ENCODE measurements around the gene CMIP.

CMIP gene

DNA sequence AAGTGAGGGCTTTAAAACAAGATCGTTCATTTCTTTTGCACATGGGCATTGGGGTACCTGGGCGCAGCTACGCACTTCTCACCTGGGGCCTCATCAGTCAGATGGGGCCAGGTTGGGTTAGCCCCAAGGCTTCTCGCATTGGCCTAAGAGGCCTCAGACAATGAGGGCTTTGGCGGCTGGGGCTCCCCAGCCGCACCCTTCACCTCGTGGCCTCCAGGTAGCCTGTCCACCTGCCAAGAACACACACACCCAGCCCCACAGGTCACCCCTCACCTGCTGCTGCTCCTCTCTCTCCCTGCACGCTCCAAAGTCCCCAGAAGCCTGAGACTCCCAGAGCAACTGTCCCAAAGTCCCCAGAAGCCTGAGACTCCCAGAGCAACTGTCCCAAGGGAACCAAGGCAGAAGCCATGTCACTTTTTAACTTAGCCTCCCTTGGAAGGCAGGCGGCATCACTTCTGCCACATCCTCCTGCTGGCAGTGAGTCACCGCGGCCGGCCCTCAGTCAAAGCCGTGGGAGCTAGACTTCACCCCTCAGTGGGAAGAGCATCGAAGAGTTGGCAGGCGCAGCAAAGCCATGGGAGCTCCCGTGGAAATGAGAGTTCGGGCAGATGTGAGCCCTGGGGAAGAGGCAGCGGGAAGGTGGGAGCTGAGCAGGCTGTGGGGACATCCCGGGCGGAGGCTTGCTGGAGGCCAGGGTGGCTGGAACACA lies 255.6 kb downstream of the CMIP start:
- H3K9me3 ChIP-seq (ENCODE audit: control insufficient read depth, insufficient read depth, low read length), result no peaks in the 10 kb centered on the region
- H3K4me3 ChIP-seq (ENCODE audit: low read depth, low read length), result no peak overlapping the region
- H3K27ac ChIP-seq (ENCODE audit: low read depth, low read length), result no peak overlapping the region
- no peaks in the 10 kb centered on the region for H3K27me3 ChIP-seq (ENCODE audit: control insufficient read depth, insufficient read depth, low read length)
- H3K36me3 ChIP-seq (ENCODE audit: control insufficient read depth, insufficient read depth, low read length), result peaks cover 33% of the 10 kb centered on the region
- no peak overlapping the region for H3K9ac ChIP-seq (ENCODE audit: low read depth, low read length)
- no peaks in the 10 kb centered on the region for H3K4me1 ChIP-seq (ENCODE audit: control insufficient read depth, insufficient read depth, low read length)

DNA sequence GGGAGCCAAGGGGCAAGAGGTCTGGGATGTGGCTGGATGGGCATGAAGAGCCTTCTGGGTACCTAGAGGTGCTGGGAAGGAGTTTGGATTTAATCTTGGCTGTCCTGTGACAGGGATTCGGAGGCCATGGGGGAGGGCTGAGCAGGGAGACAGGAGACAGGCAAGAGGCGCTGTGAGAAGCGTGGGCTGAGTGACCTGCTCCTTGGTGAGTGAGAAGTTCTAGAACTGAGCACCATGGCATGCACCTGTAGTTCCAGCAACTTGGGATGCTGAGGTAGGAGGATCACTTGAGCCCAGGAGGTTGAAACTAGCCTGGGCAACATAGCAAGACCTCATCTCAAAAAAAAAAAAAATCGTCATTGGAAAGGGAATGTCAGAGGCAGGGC lies 256.2 kb downstream of the CMIP start:
- Histone ChIP-seq H3K4me3 (ENCODE audit: low read depth, low read length) (no peak overlapping the region), H3K9me3 (ENCODE audit: control insufficient read depth, insufficient read depth, low read length) (no peaks in the 10 kb centered on the region), H3K36me3 (ENCODE audit: control insufficient read depth, insufficient read depth, low read length) (peaks cover 35% of the 10 kb centered on the region), H3K4me1 (ENCODE audit: control insufficient read depth, insufficient read depth, low read length) (no peaks in the 10 kb centered on the region), H3K27ac (ENCODE audit: low read depth, low read length) (no peak overlapping the region), H3K9ac (ENCODE audit: low read depth, low read length) (no peak overlapping the region), H3K27me3 (ENCODE audit: control insufficient read depth, insufficient read depth, low read length) (no peaks in the 10 kb centered on the region)

DNA sequence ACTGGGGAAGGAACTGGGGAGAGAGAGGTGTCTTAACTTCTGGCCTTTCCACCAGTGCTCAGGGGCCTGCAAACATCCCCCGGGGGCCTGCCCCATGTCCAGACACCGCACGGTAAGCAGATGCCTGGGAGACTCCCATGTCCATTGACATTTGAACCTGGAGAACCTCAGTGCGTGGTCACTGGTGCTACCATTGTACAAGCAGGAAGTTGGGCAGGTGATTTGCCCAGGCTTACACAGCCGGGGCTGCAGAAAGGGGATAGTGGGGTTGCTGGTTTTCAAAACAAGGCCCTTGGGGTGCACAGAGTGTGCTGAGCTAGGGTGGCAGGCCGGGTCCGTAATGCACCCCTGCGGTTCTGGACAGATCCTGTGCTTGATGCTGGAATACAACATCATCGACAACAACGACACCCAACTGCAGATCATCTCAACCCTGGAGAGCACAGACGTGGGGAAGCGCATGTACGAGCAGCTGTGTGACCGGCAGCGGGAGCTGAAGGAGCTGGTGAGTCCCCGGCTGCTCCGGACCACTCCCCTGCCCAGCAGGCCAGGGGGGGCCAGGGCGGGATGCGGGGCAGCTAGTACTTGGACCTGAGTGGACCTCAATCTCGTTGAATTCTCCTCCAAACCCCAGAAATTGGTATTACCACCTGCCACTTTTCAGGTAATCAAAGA lies 256.8 kb downstream of the CMIP start:
- Histone ChIP-seq H3K9ac (ENCODE audit: low read depth, low read length) (no peak overlapping the region), H3K9me3 (ENCODE audit: control insufficient read depth, insufficient read depth, low read length) (no peaks in the 10 kb centered on the region), H3K36me3 (ENCODE audit: control insufficient read depth, insufficient read depth, low read length) (peaks cover 38% of the 10 kb centered on the region), H3K4me1 (ENCODE audit: control insufficient read depth, insufficient read depth, low read length) (no peaks in the 10 kb centered on the region), H3K27me3 (ENCODE audit: control insufficient read depth, insufficient read depth, low read length) (no peaks in the 10 kb centered on the region), H3K27ac (ENCODE audit: low read depth, low read length) (no peak overlapping the region), H3K4me3 (ENCODE audit: low read depth, low read length) (no peak overlapping the region)

DNA sequence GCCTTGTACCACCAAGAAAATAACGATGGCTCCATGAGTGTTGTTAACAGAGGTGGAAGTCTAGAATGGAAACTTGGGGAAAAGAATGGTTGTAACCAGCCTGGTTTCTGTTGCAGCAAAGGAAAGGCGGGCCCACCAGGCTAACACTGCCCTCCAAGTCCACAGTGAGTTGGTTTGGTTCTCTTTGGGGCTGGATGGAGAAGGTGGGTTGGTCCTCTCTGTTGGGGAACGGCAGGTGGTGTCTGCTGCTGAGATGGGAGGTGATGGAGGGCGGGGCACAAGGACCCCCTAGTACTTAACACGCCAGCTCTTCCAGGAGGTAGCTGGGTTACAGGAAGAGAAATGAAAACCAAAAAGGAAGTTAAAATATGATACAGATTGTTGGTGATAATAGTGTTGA lies 257.9 kb downstream of the CMIP start:
- H3K27me3 ChIP-seq (ENCODE audit: control insufficient read depth, insufficient read depth, low read length), result no peaks in the 10 kb centered on the region
- H3K4me3 ChIP-seq (ENCODE audit: low read depth, low read length), result no peak overlapping the region
- no peak overlapping the region for H3K27ac ChIP-seq (ENCODE audit: low read depth, low read length)
- no peaks in the 10 kb centered on the region for H3K4me1 ChIP-seq (ENCODE audit: control insufficient read depth, insufficient read depth, low read length)
- no peak overlapping the region for H3K9ac ChIP-seq (ENCODE audit: low read depth, low read length)
- H3K9me3 ChIP-seq (ENCODE audit: control insufficient read depth, insufficient read depth, low read length), result no peaks in the 10 kb centered on the region
- H3K36me3 ChIP-seq (ENCODE audit: control insufficient read depth, insufficient read depth, low read length), result peaks cover 47% of the 10 kb centered on the region

DNA sequence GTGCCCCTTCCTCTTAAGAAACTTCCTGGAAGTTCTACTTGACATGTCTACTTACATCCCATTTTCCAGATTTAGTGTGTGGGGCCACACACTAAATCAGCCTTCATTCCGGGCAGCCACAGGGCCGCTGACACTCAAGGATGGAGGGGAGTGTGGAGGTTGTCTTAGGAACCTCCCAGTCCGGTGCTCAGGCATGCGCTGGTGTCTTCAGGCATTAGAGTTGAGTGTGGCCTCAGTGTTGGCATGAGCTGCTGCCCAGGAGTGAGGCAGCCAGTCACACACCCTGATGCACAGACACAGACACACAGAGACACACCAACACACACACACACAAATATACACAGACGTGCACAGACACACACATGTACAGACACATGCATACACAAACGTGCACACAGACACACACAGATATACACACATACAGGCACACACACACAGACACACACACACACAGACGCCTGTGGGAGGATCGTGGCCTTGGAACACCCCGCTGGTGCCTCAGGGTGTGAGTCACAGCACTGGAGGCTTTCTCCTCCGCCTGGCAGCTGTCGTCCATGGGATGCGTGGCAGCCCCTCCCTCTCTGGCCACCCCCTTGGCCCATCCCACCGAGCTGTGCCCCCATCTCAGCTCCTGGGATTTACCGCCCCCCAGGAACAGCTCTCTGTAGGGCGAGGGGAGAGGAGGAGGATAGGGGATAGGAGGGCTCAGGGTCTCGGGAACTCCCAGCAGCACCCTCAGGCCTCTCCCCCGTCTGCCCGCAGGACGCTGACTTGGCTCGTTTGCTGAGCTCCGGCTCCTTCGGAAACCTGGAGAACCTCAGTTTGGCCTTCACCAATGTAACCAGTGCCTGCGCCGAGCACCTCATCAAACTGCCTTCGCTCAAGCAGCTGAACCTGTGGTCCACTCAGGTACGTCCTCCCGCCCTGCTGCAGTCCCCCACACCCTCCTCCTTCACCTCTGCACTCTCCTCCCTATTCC lies 258.9 kb downstream of the CMIP start:
- Histone ChIP-seq H3K4me3 (ENCODE audit: low read depth, low read length) (no peak overlapping the region), H3K27me3 (ENCODE audit: control insufficient read depth, insufficient read depth, low read length) (no peaks in the 10 kb centered on the region), H3K27ac (ENCODE audit: low read depth, low read length) (no peak overlapping the region), H3K4me1 (ENCODE audit: control insufficient read depth, insufficient read depth, low read length) (no peaks in the 10 kb centered on the region), H3K9me3 (ENCODE audit: control insufficient read depth, insufficient read depth, low read length) (no peaks in the 10 kb centered on the region), H3K9ac (ENCODE audit: low read depth, low read length) (no peak overlapping the region), H3K36me3 (ENCODE audit: control insufficient read depth, insufficient read depth, low read length) (peaks cover 51% of the 10 kb centered on the region)

DNA sequence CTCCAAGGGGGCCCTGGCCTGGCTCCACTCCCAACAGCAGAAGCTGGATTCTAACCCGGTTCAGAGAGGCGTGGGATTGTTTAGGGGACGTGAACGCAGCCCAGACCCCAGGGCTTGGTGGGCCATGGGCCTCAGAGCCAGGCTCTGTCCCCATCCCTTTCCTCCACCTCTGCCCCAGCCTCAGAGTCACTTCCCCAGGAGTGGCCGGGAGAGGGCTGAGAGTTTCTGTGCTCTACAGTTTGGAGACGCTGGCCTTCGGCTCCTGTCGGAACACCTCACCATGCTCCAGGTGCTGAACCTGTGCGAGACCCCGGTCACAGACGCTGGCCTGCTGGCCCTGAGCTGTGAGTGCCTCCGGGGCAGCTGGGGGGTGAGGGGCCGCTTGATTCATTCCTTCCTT lies 260.7 kb downstream of the CMIP start:
- Histone ChIP-seq H3K36me3 (ENCODE audit: control insufficient read depth, insufficient read depth, low read length) (peaks cover 57% of the 10 kb centered on the region), H3K4me1 (ENCODE audit: control insufficient read depth, insufficient read depth, low read length) (peaks cover 3% of the 10 kb centered on the region), H3K4me3 (ENCODE audit: low read depth, low read length) (no peak overlapping the region)

DNA sequence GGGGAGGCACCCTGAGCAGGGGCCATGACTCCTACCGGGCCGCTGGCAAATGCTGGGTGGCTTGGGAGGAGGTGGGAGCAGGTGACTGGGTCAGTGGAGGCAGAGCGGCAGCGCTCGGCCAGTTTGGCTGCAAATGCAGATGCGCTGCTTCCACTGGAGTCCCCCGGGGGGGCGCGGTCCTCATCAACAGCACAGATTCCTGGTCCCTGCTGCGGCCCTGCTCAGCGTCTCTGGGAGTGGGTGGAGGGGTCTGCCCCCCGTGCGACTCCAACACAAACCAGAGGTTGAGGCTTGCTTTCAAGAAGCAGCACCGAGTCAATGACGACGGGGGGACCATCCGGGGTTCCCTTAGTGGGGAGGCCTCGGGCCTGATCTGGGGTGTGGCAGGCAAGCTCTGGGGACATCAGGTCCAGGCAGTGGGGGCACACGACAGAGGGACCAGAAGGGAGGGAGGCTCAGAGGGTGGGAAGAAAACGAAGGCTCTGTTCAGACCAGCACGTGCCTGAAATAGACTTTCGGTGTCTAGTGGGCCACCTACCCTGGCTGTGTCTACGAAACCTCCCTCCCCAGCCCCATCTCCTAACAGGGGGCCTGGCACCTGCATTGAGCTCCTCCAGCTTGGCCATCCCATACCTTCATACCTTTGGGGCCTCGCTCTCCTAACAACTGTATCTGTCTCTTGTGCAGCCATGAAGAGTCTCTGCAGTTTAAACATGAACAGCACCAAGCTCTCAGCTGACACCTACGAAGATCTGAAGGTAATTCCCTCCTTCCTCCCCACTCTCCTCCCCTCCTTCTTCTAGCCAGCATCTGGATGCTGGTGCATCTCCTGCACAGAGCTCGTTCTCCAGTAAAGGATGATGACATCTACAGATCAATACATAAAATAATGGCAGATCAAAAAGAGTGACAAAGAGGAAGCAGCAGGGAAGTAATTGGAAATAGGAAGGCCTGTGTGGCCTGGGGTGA lies 262.0 kb downstream of the CMIP start:
- Histone ChIP-seq H3K9me3 (ENCODE audit: control insufficient read depth, insufficient read depth, low read length) (no peaks in the 10 kb centered on the region), H3K4me3 (ENCODE audit: low read depth, low read length) (no peak overlapping the region), H3K4me1 (ENCODE audit: control insufficient read depth, insufficient read depth, low read length) (peaks cover 15% of the 10 kb centered on the region), H3K36me3 (ENCODE audit: control insufficient read depth, insufficient read depth, low read length) (peaks cover 51% of the 10 kb centered on the region), H3K9ac (ENCODE audit: low read depth, low read length) (no peak overlapping the region), H3K27me3 (ENCODE audit: control insufficient read depth, insufficient read depth, low read length) (no peaks in the 10 kb centered on the region), H3K27ac (ENCODE audit: low read depth, low read length) (no peak overlapping the region)

More for the DNA sequence above, 260.7 kb downstream of the CMIP start:
- Histone ChIP-seq H3K27me3 (ENCODE audit: control insufficient read depth, insufficient read depth, low read length) (no peaks in the 10 kb centered on the region), H3K9ac (ENCODE audit: low read depth, low read length) (no peak overlapping the region), H3K9me3 (ENCODE audit: control insufficient read depth, insufficient read depth, low read length) (no peaks in the 10 kb centered on the region), H3K27ac (ENCODE audit: low read depth, low read length) (no peak overlapping the region)

DNA sequence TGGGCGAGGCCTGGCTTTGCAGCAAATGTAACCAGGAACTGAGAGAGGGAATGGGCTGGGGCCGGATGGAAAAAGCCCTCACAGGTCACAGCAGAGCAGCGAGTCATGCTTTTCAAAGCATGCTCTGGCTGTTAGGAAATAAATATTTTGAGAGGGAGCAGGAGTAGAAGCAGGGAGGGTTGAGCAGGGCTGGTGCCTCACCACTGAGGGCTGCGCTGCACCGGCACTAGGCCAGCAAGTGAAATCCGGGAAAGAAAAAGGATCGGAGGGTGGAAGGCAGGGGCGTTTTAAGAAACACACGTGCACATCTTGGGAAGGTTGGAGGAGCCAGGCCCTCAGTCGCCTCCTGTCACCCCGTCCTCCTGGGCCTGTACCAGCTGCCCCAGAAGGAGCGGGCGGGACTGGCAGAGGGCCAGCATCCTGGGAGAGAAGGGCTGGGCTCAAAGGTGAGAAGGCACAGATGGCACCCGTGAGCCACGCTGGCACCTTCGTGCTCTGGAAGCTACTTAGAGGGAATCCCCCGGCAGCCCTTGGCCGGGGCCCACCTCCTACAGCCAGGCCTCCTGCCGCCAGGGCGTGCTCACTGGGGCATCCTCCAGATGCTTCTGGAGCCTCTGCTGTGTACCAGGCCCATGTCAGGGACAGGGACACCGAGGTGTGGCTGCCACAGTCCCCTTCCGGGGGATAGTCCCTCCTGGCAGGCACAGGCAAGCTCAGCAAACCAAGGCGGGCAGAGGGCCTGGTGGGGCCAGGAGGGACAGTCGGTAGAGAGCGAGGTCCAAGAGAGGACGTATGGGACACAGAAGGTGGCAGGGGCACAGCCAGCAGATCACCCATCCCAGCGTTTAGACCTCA lies 263.0 kb downstream of the CMIP start:
- no peak overlapping the region for H3K27ac ChIP-seq (ENCODE audit: low read depth, low read length)
- no peak overlapping the region for H3K9ac ChIP-seq (ENCODE audit: low read depth, low read length)
- peaks cover 21% of the 10 kb centered on the region for H3K4me1 ChIP-seq (ENCODE audit: control insufficient read depth, insufficient read depth, low read length)
- no peaks in the 10 kb centered on the region for H3K27me3 ChIP-seq (ENCODE audit: control insufficient read depth, insufficient read depth, low read length)
- peaks cover 50% of the 10 kb centered on the region for H3K36me3 ChIP-seq (ENCODE audit: control insufficient read depth, insufficient read depth, low read length)
- no peaks in the 10 kb centered on the region for H3K9me3 ChIP-seq (ENCODE audit: control insufficient read depth, insufficient read depth, low read length)
- H3K4me3 ChIP-seq (ENCODE audit: low read depth, low read length), result no peak overlapping the region

DNA sequence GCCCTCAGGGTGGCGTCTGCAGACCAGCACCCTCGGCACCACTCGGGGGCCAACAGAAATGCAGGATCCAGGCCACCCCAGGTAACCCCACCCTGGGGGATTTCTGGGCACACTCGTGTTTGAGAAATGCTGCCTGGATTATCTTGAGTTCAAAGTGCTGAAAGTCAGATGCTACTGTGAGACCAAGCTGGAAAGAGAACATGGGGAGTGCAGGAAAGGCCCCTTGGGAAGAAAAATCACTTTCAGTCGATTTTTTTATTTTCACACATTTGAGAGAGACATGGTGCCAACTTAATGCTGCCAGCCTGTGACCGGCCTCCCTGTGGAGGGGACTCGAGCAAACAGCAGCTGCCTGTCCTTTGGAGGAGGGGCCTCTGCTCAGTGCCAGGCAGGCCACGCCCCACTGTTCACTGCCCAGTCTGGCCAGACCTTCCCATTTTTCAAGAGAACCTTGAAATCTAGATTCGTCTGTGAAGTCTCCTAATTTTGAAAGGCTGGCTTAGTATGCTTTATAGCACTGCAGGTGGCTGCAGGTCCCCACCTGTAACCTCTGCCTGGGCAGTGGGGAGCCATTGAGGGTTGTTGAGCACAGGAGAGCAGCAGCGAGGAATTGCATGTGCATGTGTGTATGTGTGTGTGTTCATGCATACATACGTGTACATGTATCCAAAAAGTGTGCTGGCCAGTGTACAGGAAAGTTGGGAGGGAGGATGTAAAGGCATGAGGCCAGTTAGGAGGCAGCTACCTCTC lies 263.8 kb downstream of the CMIP start:
- H3K36me3 ChIP-seq (ENCODE audit: control insufficient read depth, insufficient read depth, low read length), result peaks cover 45% of the 10 kb centered on the region
- no peaks in the 10 kb centered on the region for H3K9me3 ChIP-seq (ENCODE audit: control insufficient read depth, insufficient read depth, low read length)
- no peak overlapping the region for H3K27ac ChIP-seq (ENCODE audit: low read depth, low read length)
- H3K27me3 ChIP-seq (ENCODE audit: control insufficient read depth, insufficient read depth, low read length), result no peaks in the 10 kb centered on the region
- no peak overlapping the region for H3K9ac ChIP-seq (ENCODE audit: low read depth, low read length)
- peaks cover 21% of the 10 kb centered on the region for H3K4me1 ChIP-seq (ENCODE audit: control insufficient read depth, insufficient read depth, low read length)
- H3K4me3 ChIP-seq (ENCODE audit: low read depth, low read length), result no peak overlapping the region

Data from HUES48 (cell line).